Measurements from ENCODE around the gene CAMKMT.

The CAMKMT gene

DNA sequence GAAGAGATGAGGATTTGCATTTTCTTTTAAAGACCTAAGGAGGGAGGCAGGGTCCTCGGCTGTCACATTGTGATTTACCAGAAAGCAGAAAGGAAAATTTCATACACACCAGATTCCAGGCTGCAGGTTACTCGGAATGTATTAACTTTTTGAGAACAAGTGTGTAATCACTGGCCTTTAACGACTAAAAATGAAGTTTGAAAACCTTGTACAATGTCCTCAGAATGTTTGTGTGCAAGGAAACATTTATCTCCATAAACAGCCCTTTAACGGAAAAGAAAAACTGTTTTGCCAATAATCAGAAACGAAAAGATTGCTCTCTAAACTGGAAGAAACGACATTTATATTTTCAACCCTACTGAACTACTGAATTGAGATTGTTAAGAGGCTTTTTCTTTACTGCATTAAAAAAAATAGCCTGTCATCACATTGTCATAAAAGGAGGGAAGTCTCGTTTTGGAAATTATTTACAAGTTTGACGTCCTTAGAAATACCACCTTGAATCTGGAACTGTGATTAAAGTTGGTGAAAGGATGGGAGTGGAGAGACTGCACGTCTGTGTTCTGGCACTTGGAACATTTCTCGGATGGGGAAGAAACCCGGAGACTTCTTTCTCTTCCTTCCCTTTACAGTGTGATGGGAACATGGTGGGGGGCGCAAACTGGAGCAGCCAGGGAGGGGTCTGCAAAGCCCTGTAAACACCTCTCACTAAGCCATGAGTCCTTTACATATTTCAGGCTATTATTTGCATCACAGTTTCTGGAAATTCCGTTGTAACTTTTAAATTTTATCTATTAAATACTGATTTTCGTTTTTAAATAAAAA lies 445.7 kb downstream of the CAMKMT start:
- DNase-seq, result no peak

DNA sequence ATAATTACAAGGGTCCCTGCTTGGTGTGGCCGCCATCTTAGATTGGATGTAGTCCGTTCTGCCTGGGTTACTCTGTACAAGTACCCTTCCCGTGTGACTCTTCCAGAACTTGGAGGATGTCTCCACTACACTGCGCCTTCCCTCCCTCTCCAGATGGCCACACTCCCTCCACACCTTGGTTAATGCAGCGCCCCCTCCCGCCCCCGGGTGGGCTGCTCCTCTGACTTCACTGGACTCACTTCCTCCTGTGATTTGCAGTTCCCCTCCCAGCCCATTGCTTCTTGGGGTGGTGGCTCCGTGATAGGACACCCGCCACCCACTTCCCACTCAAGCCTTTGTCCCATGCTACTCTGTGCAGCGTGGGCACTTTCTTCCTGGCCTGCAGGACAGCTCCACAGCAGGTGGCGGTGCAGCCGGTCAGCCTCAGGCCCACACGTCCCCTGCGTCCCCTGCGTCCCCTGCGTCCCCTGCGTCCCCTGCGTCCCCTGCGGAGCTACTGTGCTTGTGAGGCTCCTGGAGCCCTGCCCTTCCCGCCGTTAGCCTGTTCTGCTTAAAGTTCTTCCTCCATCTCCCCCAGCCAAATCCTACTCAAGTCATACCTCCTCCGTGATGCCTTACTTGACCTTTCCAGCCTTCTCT lies 449.3 kb downstream of the CAMKMT start:
- no peak for DNase-seq

DNA sequence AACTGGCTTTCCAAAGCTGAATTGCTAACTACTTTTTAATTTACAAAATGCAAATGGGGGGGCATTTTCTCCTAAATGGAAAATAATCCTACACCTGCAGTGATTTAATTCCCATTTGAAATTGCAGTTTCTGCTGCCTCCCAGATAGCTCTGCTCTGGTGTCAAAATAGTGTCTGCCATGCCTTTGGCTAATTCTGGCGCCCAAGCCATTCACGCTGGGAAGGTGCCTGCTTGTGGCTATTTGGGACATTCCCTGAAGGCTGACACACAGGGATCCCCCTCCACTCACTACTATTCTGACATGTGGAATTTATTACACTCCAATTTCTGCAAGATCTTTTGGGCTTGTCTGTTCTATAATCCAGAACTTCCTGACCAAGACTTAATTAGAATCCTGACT lies 451.4 kb downstream of the CAMKMT start:
- no peak for DNase-seq

DNA sequence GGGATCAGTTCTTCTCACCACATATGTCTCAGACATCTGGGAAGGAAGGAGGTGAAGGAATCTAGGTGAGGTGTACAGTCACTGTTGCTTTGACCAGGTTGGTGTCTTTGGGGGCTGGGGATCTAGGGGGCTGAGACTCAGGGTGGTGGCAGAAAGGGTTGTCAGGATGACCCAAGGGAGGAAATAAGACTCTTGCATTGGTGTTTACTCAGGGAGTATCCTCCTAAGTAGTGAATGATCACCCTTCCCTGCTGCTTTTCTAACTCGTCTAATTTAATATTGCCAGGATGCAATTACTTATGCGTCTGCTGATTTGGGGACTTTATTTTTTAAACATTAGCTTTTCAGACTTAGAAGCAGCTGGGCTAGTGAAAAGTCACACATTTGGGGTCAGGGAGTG lies 451.9 kb downstream of the CAMKMT start:
- DNase-seq, result no peak

DNA sequence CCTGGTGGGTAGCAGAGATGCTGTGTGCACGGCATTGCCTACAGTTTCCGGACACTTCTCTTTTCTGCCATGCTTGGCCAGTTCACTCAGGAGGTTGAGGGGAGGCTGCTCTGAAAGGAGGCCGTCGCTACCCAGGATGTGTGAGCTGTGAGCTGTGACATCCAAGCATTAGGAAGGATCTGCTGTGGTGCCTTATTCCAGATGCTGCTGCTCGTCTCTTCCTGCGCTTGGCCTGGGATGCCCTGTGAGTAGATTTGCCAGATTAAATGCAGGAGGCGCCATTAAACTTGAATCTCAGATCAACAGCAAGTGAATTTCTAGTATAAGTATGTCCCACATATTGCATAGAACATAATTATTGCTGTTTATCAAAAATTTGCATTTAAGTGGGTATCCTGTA lies 455.5 kb downstream of the CAMKMT start:
- DNase-seq, result no peak

DNA sequence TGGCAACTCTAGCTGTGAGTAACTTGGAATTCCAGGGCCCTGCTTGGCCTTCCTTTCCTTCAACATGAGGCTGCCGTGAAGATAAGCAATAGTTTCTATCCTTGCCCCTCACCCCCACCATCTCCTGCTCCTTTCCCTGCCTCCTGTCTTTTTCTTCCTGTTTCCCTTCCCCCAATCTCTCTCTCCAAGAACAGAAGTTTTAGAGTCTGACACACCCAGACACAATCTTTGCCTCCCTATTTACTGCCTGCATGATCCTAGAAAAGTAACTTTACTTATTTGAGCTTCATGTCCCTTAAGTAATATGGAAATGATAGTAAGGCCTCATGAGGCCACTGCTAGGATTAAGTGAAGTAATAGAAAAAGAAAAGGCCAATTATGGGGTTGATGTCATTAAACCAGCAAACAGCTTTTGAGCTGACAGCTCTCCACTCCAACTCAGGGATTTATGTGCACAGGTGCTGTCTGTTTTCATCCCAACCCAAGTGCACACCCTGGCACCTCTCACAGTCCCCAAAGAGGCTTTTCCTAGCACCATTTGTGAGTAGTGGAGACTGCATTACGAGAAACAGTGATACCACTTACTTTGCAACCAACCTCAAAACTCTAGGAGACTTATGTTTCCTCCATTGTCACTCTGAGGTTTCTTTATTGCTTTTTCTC lies 456.1 kb downstream of the CAMKMT start:
- DNase-seq, result no peak

DNA sequence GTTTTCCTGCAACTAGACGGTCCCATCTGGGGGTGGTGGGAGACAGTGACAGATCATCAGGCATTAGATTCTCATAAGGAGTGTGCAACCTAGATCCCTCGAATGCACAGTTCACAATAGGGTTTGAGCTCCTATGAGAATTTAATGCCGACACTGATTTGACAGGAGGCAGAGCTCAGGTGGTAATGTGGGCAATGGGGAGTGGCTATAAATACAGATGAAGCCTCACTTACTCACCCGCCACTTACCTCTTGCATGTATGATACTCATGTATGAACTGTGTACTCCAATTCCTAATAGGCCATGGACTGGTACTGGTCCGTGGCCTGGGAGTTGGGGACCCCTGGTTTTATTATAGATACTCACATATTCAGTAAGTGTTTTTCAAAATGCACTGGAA lies 457.3 kb downstream of the CAMKMT start:
- no peak for DNase-seq

DNA sequence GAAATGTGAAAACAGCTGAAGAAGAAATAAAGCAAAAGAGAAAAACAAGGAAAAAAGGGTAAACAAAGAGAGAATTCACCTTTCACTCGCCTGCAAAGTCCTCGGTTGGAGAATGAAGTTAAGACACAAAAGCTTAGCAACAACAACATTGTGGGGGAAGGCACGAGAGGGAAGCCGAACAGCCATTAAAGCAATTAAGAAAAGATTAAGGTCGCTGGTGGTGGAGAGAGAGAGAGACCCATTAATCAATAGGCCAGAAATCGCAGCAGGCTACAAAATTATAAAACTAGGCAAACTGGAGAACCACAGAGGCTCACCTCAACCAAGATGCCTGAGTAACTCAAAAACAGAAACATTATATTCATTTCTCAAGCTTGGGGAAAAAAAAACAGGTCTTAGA lies 459.8 kb downstream of the CAMKMT start:
- no peak for DNase-seq

DNA sequence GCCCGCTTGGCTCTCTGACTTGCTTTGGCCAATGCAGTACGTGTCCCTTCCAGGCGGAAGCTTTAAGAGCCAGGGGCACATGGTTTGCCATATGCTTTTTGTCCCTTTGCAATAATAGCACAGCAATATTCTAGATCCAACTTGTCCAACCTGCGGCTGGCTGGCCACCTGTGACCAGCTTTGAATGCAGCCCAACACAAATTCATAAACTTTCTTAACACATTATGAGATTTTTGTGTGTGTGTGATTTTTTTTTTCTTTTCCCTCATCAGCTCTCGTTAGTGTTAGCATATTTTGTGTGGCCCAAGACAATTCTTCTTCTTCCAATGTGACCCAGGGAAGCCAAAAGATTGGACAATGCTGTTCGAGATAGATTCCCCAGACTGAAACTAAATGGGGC lies 460.4 kb downstream of the CAMKMT start:
- DNase-seq, result no peak

All from hematopoietic multipotent progenitor cell treated with erythropoietin and hydrocortisone succinate and interleukin-3 and kit ligand, for 6 days (in vitro differentiated cells).